ENCODE data around the gene TRMT10C.
A peak's percentile ranks its signal among the peaks of the same experiment; 100 is the strongest.
"Not testable (repeated sequence)": the region's sequence is repeated elsewhere in the genome, so short reads cannot be mapped to it uniquely, and the experiment has no call there.

The TRMT10C gene

GRCh38 chr3:101561630-101562328 lies at the start of gene TRMT10C:
Gene TRMT10C (plus strand): TSS chr3:101561868. CDS start chr3:101564782, 2,914 bp downstream.
- DNase-seq (ENCODE audit: low read depth) = peak; percentile 88

GRCh38 chr3:101512396-101512645 lies 49.3 kb upstream of the TRMT10C start:
- DNase-seq (ENCODE audit: low read depth) = no peak

GRCh38 chr3:101512646-101513418 lies 48.8 kb upstream of the TRMT10C start, which contains the start of gene SENP7:
Gene SENP7 (minus strand): TSS chr3:101513212. CDS start chr3:101513130, 82 bp downstream.
- DNase-seq (ENCODE audit: low read depth) = peak; percentile 64

- DNase-seq (ENCODE audit: low read depth) = no peak
Measured at GRCh38 chr3:101513419-101513986, 48.2 kb upstream of the TRMT10C start.

GRCh38 chr3:101518421-101518871 lies 43.2 kb upstream of the TRMT10C start:
- DNase-seq (ENCODE audit: low read depth) = peak; percentile 24

GRCh38 chr3:101519685-101520365 lies 41.8 kb upstream of the TRMT10C start:
- DNase-seq (ENCODE audit: low read depth) = no peak

GRCh38 chr3:101521211-101521701 lies 40.4 kb upstream of the TRMT10C start:
- no peak for DNase-seq (ENCODE audit: low read depth)

GRCh38 chr3:101527441-101527840 lies 34.2 kb upstream of the TRMT10C start:
- no peak for DNase-seq (ENCODE audit: low read depth)

GRCh38 chr3:101527906-101528305 lies 33.8 kb upstream of the TRMT10C start:
- DNase-seq (ENCODE audit: low read depth) = no peak

GRCh38 chr3:101529816-101530685 lies 31.6 kb upstream of the TRMT10C start:
- no peak for DNase-seq (ENCODE audit: low read depth)

GRCh38 chr3:101530686-101531047 lies 31.0 kb upstream of the TRMT10C start:
- DNase-seq (ENCODE audit: low read depth) = no peak

- no peak for DNase-seq (ENCODE audit: low read depth)
Measured at GRCh38 chr3:101531473-101532086, 30.1 kb upstream of the TRMT10C start.

- no peak for DNase-seq (ENCODE audit: low read depth)
Measured at GRCh38 chr3:101532783-101533602, 28.7 kb upstream of the TRMT10C start.

GRCh38 chr3:101533603-101533968 lies 28.1 kb upstream of the TRMT10C start:
- no peak for DNase-seq (ENCODE audit: low read depth)

GRCh38 chr3:101535221-101535620 lies 26.4 kb upstream of the TRMT10C start:
- no peak for DNase-seq (ENCODE audit: low read depth)

- no peak for DNase-seq (ENCODE audit: low read depth)
Measured at GRCh38 chr3:101536266-101536665, 25.4 kb upstream of the TRMT10C start.

GRCh38 chr3:101536955-101537354 lies 24.7 kb upstream of the TRMT10C start:
- DNase-seq (ENCODE audit: low read depth) = not testable (repeated sequence)

- DNase-seq (ENCODE audit: low read depth) = no peak
Measured at GRCh38 chr3:101542957-101543356, 18.7 kb upstream of the TRMT10C start.

GRCh38 chr3:101544161-101544850 lies 17.4 kb upstream of the TRMT10C start:
- no peak for DNase-seq (ENCODE audit: low read depth)

All from activated gamma-delta T cell treated with anti-CD3 and anti-CD28 coated beads, Interleukin-2, amount 50 U/mL, for 16 hours (primary cell).